Measurements from ENCODE around the gene KIT. TPM values are rescaled to one million over a fixed set of nuclear protein-coding genes. Genes with fewer than 3 reads are reported as not detected.
A peak's percentile ranks its signal among the peaks of the same experiment; 100 is the strongest.

The KIT gene
- total and polyA plus RNA-seq, 2 of the 4 experiments (the other 2 are of a cell fraction): 3.3 to 5.9 TPM

DNA sequence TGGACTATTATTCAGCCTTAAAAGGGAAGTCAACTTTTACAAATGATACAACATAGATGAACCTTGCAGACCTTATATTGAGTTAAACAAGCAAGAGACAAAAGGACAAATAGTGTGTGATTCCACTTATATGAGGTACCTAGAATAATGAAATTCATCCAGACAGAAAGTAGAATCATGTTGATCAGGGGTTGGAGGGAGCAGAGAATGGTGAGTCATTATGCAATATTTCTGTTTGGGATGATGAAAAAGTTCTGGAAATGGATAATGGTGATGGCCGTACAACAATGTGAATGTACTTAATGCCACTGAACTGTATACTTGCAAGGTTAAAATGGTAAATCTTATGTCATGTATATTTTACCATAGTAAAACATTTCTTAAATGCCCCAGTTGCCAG, 22.1 kb downstream of the KIT start:
- Histone ChIP-seq H2AK9ac (replicated peaks; ENCODE audit: low read depth, low read length, poor library complexity) (no peak overlapping the region), H4K91ac (ENCODE audit: insufficient read depth, low read depth, low read length) (no peak overlapping the region), H3K4me2 (ENCODE audit: low read depth, low read length) (no peak overlapping the region), H3K18ac (ENCODE audit: low read depth, low read length) (no peak overlapping the region), H3K27me3 (ENCODE audit: control insufficient read depth, insufficient read depth, low read length) (no peaks in the 10 kb centered on the region), H3K23ac (ENCODE audit: low read depth, low read length) (no peak overlapping the region), H4K8ac (ENCODE audit: low read depth in 2 of 2, low read length in 2 of 2) (no peak overlapping the region), H3K9me1 (ENCODE audit: insufficient read depth, low read length) (no peaks in the 10 kb centered on the region), H3K36me3 (ENCODE audit: control insufficient read depth, insufficient read depth, low read length) (no peaks in the 10 kb centered on the region), H3K79me1 (ENCODE audit: low read depth in 1 of 2, low read length in 2 of 2) (0 out of 4 replicates have a peak, but pooled peaks cover 0 to 3% of the 10 kb centered on the region in 2 experiments), H4K20me1 (ENCODE audit: insufficient read depth, low read length) (no peaks in the 10 kb centered on the region), H2AK5ac (ENCODE audit: low read depth, low read length) (no peak overlapping the region), H4K5ac (ENCODE audit: low read depth, low read length) (no peak overlapping the region), H3K4me1 (ENCODE audit: control insufficient read depth, insufficient read depth, low read length) (no peaks in the 10 kb centered on the region), H2AFZ (replicated peaks; ENCODE audit: low read length, poor library complexity) (no peak overlapping the region), H3K9ac (ENCODE audit: low read depth, low read length) (no peak overlapping the region), H2BK20ac (ENCODE audit: low read depth, low read length) (no peak overlapping the region), H3K27ac (ENCODE audit: insufficient read depth, low read length) (no peak overlapping the region), H3K4ac (ENCODE audit: low read depth, low read length) (no peak overlapping the region), H3K4me3 (ENCODE audit: insufficient read depth, low read depth, low read length) (no peak overlapping the region), H2BK5ac (ENCODE audit: low read depth, low read length, poor library complexity, severe bottlenecking) (no peak overlapping the region), H3K56ac (ENCODE audit: extremely low read depth, insufficient read depth, low read length) (no peak overlapping the region), H3K14ac (replicated peaks; ENCODE audit: low read depth, low read length) (no peak overlapping the region), H2BK120ac (ENCODE audit: low read depth, low read length) (no peak overlapping the region), H3K9me3 (ENCODE audit: control insufficient read depth, insufficient read depth, low read length) (no peaks in the 10 kb centered on the region), H2BK15ac (ENCODE audit: low read depth, low read length) (no peak overlapping the region)
- ChIA-PET POLR2A (ENCODE audit: unreplicated experiment) (interaction anchor here (0.6 kb wide), 1 partner anchor 18 kb away, joined by 3 read pairs; no protein-coding TSS in a partner anchor), CTCF (no interaction called here)
- ATAC-seq (ENCODE audit: low read depth): no peak
- intact Hi-C loops (cut with micrococcal nuclease): no loop called here
- TF ChIP-seq CEBPB (IDR thresholded peaks at IDR 0.05; ENCODE audit: low read depth, low read length): 0 out of 2 replicates have a peak, but pooled peaks have one; percentile 19
- TF ChIP-seq BHLHE40 (IDR thresholded peaks at IDR 0.05; ENCODE audit: low read depth, low read length): no peak
- no TSS peak for BruUV-seq (replicated peaks)
- DNase-seq: no peak
- dilution Hi-C loops (cut with HindIII; ENCODE audit: low sequenced_read_pairs, unreplicated experiment): no loop called here
- WGBS, 2 experiments (ENCODE audit: extremely low coverage in 2 of 2, insufficient read length in 1 of 2): no CpG with 5 or more reads among the region's 1 CpG
- in situ Hi-C loops (cut with MboI; ENCODE audit: low sequenced_read_pairs): no loop called here

Data from IMR-90 (cell line).